GM19438 (cell line): ENCODE data around the gene ITIH6.
"Not testable (repeated sequence)": the region's sequence is repeated elsewhere in the genome, so short reads cannot be mapped to it uniquely, and the experiment has no call there.

Experiments used
- ATAC-seq: cut with Tn5 transposase; IDR thresholded peaks from one replicate; pipeline ENCODE4 v1.9.1; 2021; ENCODE audit warnings: low read depth; ENCODE audit not compliant: unreplicated experiment

Gene ITIH6

DNA sequence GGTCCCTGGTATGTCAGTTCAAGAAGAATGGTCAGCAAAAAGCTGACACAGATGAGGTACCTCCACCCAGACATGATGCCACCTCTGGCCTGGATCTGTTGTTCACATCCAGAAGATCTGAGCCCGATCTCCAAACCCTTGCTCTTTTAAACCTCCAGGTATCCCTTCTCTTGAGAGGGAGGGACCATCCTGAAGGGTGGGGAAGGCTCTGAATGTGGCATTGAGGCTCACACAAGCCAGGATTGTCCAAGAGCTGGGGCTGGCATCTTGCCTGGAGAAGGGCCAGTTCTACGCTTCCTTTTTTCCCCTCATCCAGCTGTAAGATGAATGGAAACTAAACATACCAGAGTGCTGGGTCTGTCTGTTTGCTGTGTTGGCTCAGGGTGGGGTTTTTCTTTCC lies at the start of gene ITIH6:
TSS of gene ITIH6 (minus strand) at position 119 of the 400 bp plus-strand sequence. CDS start at position 74, 45 bp downstream.
- ATAC-seq, result no peak

GRCh38 chrX:54847700-54848099 lies 49.6 kb upstream of the ITIH6 start:
- ATAC-seq, result not testable (repeated sequence)

GRCh38 chrX:54843050-54843449 lies 45.0 kb upstream of the ITIH6 start:
- no peak for ATAC-seq

- no peak for ATAC-seq
Measured at GRCh38 chrX:54842607-54843006, 44.6 kb upstream of the ITIH6 start.

- ATAC-seq, result not testable (repeated sequence)
Measured at GRCh38 chrX:54841184-54841874, 43.3 kb upstream of the ITIH6 start.

DNA sequence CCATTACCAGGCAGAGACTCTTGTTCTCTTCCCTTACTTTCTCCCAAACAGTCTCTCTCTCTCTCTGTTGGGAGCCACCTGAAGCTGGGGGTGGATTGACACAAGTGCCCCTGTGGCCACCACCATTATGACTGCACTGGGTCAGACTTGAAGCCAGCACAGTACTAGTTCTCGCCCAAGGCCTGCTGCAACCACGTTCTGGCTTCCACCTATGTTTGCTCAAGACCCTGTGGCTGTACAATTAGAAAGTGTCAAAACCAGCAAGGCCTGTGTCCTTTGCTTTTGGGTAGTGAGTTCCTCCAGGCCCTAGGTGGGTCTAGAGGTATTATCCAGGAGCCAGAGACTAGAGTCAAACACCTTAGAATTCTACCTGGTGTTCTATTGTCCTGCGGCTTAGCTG lies 40.5 kb upstream of the ITIH6 start:
- no peak for ATAC-seq

GRCh38 chrX:54826598-54826997 lies 28.5 kb upstream of the ITIH6 start:
- ATAC-seq, result no peak

GRCh38 chrX:54825716-54826438 lies 27.8 kb upstream of the ITIH6 start:
- ATAC-seq, result no peak

DNA sequence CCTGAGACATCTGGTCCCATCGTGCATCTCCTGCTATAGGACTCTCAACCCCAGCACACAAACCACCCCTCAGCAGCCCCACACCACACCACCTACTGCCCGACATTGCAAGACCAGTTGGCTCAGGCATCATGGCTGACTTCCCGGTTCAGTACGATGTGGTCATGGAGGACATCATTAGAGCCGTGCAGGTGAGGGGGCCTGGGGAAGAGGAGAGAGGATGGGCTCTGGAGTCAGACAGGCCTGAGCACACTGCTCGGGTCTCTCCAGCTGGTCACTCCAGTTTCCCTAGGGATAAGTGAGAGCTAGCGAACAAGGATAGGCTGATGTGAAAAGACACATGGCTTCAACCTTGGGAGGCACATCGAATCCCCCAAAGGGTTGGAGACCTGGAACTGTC lies 26.7 kb upstream of the ITIH6 start:
- ATAC-seq, result no peak

DNA sequence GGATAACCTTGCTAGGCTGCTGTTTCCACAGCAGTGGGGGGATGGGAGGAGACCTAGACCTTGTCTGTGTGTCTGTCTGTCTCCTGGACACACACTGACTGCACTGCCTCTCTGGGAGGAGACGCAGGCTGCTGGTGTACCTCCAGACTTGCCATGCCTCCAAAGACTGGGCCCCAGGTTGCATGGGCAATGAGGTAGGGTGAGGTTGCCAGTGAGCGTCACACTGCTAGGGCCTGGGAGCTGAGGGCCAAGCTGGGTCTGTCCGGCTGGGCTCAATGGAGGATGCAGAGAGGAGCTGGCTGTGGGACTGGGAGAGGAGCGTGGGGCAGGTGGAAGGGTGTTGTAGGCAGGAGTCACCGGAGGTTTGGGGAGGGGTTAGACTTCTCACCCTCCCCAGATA lies 26.1 kb upstream of the ITIH6 start:
- ATAC-seq, result no peak

GRCh38 chrX:54821310-54821709 lies 23.3 kb upstream of the ITIH6 start:
- no peak for ATAC-seq

DNA sequence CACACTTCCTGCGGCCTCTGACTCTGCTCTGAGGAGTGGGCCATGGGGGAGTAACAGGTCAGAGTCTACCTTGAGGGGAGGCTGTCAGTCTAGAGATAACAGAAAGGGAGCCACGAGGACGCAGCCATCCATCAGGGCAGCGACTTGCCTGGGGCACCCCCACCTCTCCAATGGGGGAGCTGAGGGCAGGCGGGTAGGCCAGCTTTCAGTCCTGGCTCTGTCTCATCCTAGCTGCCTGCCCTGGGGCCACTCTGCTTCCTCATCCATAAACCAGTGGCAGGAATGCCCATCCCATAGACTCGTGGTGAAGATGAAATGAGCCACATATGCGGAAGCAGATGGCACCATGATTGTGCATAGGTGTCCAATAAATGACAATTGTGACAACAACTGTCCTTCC lies 22.7 kb upstream of the ITIH6 start:
- ATAC-seq, result no peak

DNA sequence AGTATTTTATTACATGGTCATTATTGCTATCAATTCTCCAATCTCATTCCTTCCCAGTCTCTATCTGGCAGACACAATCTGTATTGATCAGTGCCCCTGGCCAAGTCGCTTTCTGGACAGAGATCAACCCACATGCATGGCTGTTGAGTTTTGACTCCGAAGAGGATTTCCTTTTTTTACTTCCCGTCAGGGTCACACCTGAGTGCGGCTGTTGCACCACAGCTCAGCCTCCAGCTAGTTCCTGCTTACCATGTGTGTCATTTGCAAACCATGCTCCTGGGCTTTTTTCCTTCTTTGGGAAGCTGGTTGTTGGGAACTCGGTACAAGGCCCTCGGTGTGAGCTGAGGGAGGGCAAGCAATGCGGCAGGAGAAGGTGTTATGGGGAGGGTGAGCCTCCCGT lies 21.1 kb upstream of the ITIH6 start:
- no peak for ATAC-seq

DNA sequence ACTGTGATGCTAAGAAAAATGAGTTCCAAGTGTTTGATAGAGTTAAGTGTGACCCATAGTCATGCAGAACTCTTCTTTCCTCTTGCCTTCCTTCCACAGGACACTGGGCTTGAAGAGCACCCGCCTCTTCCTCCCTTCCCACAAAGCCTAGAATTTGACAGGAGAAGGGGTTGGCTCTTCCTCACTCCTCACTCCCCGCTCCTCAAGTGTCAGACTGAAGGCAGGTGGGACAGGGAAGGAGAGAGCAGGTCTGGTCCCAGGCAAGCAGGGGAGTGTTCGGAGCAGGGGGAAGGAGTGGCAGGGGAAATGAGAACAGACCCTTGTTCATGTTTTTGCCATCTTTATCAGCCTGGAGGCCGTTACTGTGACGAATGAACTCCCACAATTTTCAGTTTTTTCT lies 20.2 kb upstream of the ITIH6 start:
- no peak for ATAC-seq

DNA sequence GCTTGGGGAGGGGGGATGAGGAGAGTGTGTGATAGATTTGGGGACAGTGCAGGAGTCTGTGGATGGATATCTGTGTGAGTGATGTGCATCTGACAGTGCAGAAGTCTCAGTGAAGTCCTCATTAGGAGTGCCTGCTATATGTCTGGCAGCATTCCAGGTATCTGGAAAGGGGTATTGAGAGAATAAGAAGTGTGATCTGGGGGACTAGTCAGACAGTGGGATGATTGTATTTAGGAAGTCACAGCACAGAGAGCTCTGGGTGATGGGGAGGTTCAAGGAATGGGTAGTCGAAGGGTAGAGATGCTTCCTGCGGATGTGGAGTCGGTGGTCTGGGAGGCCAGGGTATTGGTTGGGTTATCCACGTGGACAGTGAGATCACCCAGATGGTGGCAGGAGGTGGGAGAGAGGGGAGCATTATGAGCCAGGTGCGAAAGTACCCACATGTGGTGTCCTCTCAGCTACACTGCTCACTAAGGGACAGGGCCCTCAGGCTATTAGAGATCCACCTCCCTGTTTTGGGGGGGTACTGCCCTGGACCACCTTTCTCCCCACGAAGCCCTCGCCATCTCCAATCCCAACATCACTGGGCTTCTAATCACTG lies 19.3 kb upstream of the ITIH6 start:
- no peak for ATAC-seq

- ATAC-seq, result no peak
Measured at GRCh38 chrX:54812306-54812705, 14.3 kb upstream of the ITIH6 start.

GRCh38 chrX:54811301-54811885 lies 13.3 kb upstream of the ITIH6 start:
- ATAC-seq, result no peak

- ATAC-seq, result no peak
Measured at GRCh38 chrX:54810532-54810931, 12.5 kb upstream of the ITIH6 start.

DNA sequence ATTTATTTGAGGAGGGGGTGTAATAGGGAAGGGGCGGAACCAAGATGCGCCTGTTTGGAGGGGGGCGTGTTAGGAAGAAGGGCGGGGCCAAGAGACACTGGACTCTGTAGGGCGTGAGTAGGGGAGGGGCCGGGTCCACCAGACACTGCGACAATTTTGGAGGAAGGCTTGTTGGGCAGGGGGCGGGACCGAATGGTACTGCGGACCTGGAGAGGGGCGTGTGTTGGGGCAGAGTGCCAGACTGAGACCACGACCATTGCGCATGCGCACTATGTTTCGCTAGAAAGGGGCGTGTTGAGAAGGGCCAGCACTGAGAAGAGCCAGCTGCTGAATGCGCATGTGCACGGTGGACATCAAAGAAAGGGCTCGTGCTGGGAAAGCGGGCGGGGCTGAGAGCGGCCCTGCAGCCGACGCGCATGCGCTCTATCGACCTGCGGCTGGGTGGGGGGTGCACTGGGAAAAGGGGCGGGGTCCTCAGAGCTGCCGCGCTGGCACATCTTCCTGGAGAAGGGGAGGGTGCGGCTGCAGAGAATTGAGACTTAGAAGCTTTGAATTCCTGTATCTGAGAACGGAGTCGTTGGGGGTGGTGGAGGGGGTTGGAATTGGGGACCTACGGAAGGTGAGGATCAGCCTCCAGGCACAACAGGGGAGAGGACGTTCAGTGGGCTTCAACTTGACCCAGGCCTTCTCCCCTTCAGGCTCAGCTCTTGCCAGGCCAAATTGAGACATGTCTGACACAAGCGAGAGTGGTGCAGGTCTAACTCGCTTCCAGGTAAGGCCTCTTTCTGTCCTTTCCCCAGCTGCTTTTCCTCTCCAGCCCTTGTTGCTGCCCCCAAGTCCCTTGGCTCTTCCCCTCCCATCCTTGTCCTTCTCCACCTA lies 10.8 kb upstream of the ITIH6 start:
- peak; percentile 84 for ATAC-seq

DNA sequence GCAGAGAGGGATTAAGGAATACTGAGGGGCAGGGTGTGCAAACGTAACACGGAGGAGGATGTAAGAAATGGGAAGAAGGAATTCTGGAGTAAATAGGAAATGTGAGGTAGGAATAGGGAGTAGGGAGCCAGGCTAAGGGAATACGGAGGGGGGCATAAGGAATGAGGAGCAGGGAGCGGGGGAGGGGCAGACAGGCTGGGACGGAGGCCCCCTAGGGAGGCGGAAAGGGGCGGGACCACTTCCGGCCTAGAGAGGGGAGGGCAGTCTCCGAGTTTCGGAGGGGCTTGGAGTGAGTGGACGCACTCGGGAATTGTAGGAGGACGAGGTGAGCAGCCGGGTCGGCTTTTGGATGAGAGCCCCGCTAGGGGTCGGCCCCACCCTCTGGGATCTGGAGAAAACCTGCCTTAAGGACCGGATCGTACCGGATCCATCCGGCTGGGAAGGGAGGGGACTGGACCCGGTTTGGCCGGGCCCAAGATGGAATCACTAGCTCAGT lies 10.1 kb upstream of the ITIH6 start:
- ATAC-seq, result peak; percentile 30
